H9 (cell line): ENCODE data around the gene ORMDL2. TPM values are rescaled to one million over a fixed set of nuclear protein-coding genes. Genes with fewer than 3 reads are reported as not detected.

Experiments used
- DNase-seq: peaks from one replicate; pipeline ENCODE4 v3.0.0-alpha.2; 2017
- H2AFZ ChIP-seq: one replicate; pipeline ENCODE4 v1.6.1; 2013; ENCODE audit warnings: mild to moderate bottlenecking, low read length, control low read depth, moderate library complexity
- H2AK5ac ChIP-seq: 2 replicates; pipeline ENCODE4 v1.6.1; 2013; ENCODE audit warnings: low read length, control low read depth, mixed read lengths; ENCODE audit not compliant: insufficient read length
- H2BK120ac ChIP-seq: one replicate; pipeline ENCODE4 v1.6.1; 2013; ENCODE audit warnings: low read depth, mild to moderate bottlenecking, low read length, control low read depth, inconsistent platforms; ENCODE audit not compliant: poor library complexity, severe bottlenecking
- H2BK12ac ChIP-seq: 2 replicates; pipeline ENCODE4 v1.6.1; 2013; ENCODE audit warnings: low read length, control low read depth, mixed read lengths, low read depth; ENCODE audit not compliant: insufficient read length
- H2BK15ac ChIP-seq: 2 replicates; pipeline ENCODE4 v1.6.1; 2013; ENCODE audit warnings: low read depth, low read length, control low read depth
- H2BK20ac ChIP-seq: one replicate; pipeline ENCODE4 v1.6.1; 2013; ENCODE audit warnings: low read depth, mild to moderate bottlenecking, low read length, control low read depth, inconsistent platforms; ENCODE audit not compliant: poor library complexity, severe bottlenecking
- H2BK5ac ChIP-seq: 2 replicates; pipeline ENCODE4 v1.6.1; 2013; ENCODE audit warnings: low read length, control low read depth, mixed read lengths; ENCODE audit not compliant: insufficient read length
- H3K14ac ChIP-seq: 2 replicates; pipeline ENCODE4 v1.6.1; 2013; ENCODE audit warnings: low read length, control low read depth; ENCODE audit not compliant: insufficient read depth
- H3K18ac ChIP-seq: 2 replicates; pipeline ENCODE4 v1.6.1; 2013; ENCODE audit warnings: low read depth, mild to moderate bottlenecking, mixed read lengths, low read length, control low read depth; ENCODE audit not compliant: insufficient read length
- H3K23ac ChIP-seq: 2 replicates; pipeline ENCODE4 v1.6.1; 2013; ENCODE audit warnings: low read length, control low read depth, mixed read lengths, low read depth; ENCODE audit not compliant: insufficient read length
- H3K23me2 ChIP-seq: 2 replicates; pipeline ENCODE4 v1.6.1; 2013; ENCODE audit warnings: low read depth, mild to moderate bottlenecking, mixed read lengths, low read length, control low read depth; ENCODE audit not compliant: insufficient read length, poor library complexity, severe bottlenecking
- H3K27ac ChIP-seq: 2 replicates; pipeline ENCODE4 v1.5.1; 2013; ENCODE audit warnings: low read length, control low read depth, mixed read lengths, low read depth; ENCODE audit not compliant: insufficient read length
- H3K27me3 ChIP-seq: 2 replicates; pipeline ENCODE4 v1.6.1; 2013; ENCODE audit warnings: low read length, control low read depth, inconsistent platforms; ENCODE audit not compliant: insufficient read depth
- H3K4ac ChIP-seq: 2 replicates; pipeline ENCODE4 v1.6.1; 2013; ENCODE audit warnings: low read depth, mild to moderate bottlenecking, control low read depth, inconsistent platforms, low read length, moderate library complexity
- H3K4me1 ChIP-seq: 2 replicates; pipeline ENCODE4 v1.6.1; 2013; ENCODE audit warnings: low read length, control low read depth, inconsistent platforms; ENCODE audit not compliant: insufficient read depth
- H3K4me2 ChIP-seq: 2 replicates; pipeline ENCODE4 v1.6.1; 2013; ENCODE audit warnings: low read length, control low read depth, mixed read lengths; ENCODE audit not compliant: insufficient read length, insufficient read depth
- H3K56ac ChIP-seq: 2 replicates; pipeline ENCODE4 v1.6.1; 2013; ENCODE audit warnings: low read depth, mild to moderate bottlenecking, mixed read lengths, low read length, control low read depth; ENCODE audit not compliant: insufficient read length
- H3K79me1 ChIP-seq: 2 replicates; pipeline ENCODE4 v1.6.1; 2013; ENCODE audit warnings: low read depth, mild to moderate bottlenecking, moderate library complexity, low read length, control low read depth, inconsistent platforms; ENCODE audit not compliant: insufficient read depth, poor library complexity, severe bottlenecking
- H3K79me2 ChIP-seq: 2 replicates; pipeline ENCODE4 v1.6.1; 2013; ENCODE audit warnings: low read length, control low read depth, inconsistent platforms; ENCODE audit not compliant: insufficient read depth
- H3K9ac ChIP-seq: 2 replicates; pipeline ENCODE4 v1.6.1; 2013; ENCODE audit warnings: low read length, control low read depth, mixed read lengths; ENCODE audit not compliant: insufficient read length; ENCODE audit errors: extremely low read depth
- H3K9me3 ChIP-seq: one replicate; pipeline ENCODE4 v1.6.1; 2013; ENCODE audit warnings: low read depth, low read length, inconsistent platforms; ENCODE audit not compliant: control insufficient read depth
- H3T11ph ChIP-seq: one replicate; pipeline ENCODE4 v1.6.1; 2013; ENCODE audit warnings: mild to moderate bottlenecking, low read length, control low read depth, inconsistent platforms
- H4K20me1 ChIP-seq: one replicate; pipeline ENCODE4 v1.6.1; 2013; ENCODE audit not compliant: control insufficient read depth, insufficient read length, insufficient read depth
- H4K5ac ChIP-seq: 2 replicates; pipeline ENCODE4 v1.6.1; 2013; ENCODE audit warnings: low read depth, mild to moderate bottlenecking, mixed read lengths, low read length, control low read depth; ENCODE audit not compliant: insufficient read length
- H4K8ac ChIP-seq: replicated peaks from 2 replicates; pipeline ENCODE4 v1.6.1; 2013; ENCODE audit warnings: low read length, control low read depth, mixed read lengths, low read depth; ENCODE audit not compliant: insufficient read length
- H4K91ac ChIP-seq: 2 replicates; pipeline ENCODE4 v1.6.1; 2013; ENCODE audit warnings: low read depth, mild to moderate bottlenecking, moderate library complexity, mixed read lengths, low read length, control low read depth; ENCODE audit not compliant: insufficient read length
- H3K27ac Mint-ChIP-seq, 3 experiments: 2 replicates in 2 of 3; 3 replicates in 1 of 3; pipeline ENCODE4 v1.8.0; 2020 to 2021; ENCODE audit warnings: mixed read lengths in 3 of 3, mild to moderate bottlenecking in 1 of 3, moderate library complexity in 1 of 3
- H3K27me3 Mint-ChIP-seq: 2 replicates; pipeline ENCODE4 v1.8.0; 2021; ENCODE audit warnings: low read depth, mild to moderate bottlenecking, moderate library complexity, mixed read lengths
- H3K36me3 Mint-ChIP-seq, 3 experiments: 2 replicates in 2 of 3; 3 replicates in 1 of 3; pipeline ENCODE4 v1.8.0; 2020 to 2021; ENCODE audit warnings: low read depth in 3 of 3, mixed read lengths in 3 of 3; ENCODE audit not compliant: insufficient read depth in 1 of 3
- H3K4me1 Mint-ChIP-seq, 2 experiments: 2 replicates each; pipeline ENCODE4 v1.8.0; 2020; ENCODE audit warnings: mixed read lengths in 2 of 2
- H3K4me3 Mint-ChIP-seq, 2 experiments: 2 replicates in 1 of 2; 3 replicates in 1 of 2; pipeline ENCODE4 v1.8.0; 2020 to 2021; ENCODE audit warnings: mild to moderate bottlenecking in 2 of 2, mixed read lengths in 2 of 2, moderate library complexity in 1 of 2
- H3K9me3 Mint-ChIP-seq, 2 experiments: 2 replicates in 1 of 2; 3 replicates in 1 of 2; pipeline ENCODE4 v1.8.0; 2020; ENCODE audit warnings: mild to moderate bottlenecking in 2 of 2, mixed read lengths in 2 of 2, moderate library complexity in 1 of 2
- CTCF ChIP-seq: fragments of 200-600 bp; sonication (generic); conservative IDR thresholded peaks from 3 replicates; pipeline ENCODE4 v1.8.0; 2021; ENCODE audit warnings: antibody characterized with exemption, mild to moderate bottlenecking
- WGBS: extraction: QIAGEN DNeasy Blood & Tissue Kit; methylation state at CpG from one replicate; pipeline ENCODE4 v1.1.7; 2013; ENCODE audit warnings: missing lambda C conversion rate, low lambda C conversion rate, mixed read lengths; ENCODE audit not compliant: insufficient read length; ENCODE audit errors: extremely low coverage; 5-methylcytosine and 5-hydroxymethylcytosine counted together
- total RNA-seq: library from RNA; stranded (reverse); gene quantifications from 2 replicates; pipeline ENCODE4 v1.2.1, GENCODE V29; 2021

Gene ORMDL2
- total RNA-seq, 1 experiment from 2014 or later, result 51.3 TPM

DNA sequence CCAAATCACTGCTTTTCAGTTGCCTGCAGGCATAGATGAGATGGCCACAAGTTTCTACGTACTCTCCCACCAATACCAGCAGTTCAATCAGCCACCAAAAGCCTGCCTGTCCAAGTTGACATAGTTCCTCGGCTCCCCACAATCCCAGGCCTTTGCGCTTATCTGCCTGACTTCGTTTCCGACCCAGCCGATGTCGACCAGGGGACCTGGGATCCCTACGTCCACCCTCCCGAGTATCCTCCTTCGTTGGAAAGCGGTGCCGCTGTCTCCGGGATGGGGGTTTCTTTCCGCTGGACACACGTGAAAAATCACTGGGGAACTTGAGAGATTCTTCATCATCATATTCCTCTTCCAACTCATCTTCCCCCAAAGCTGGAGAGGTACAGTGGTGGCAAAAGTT is 10.0 kb downstream of the ORMDL2 start:
- Histone ChIP-seq H3K27me3 (no peaks in the 10 kb centered on the region), H3K4me1 (no peaks in the 10 kb centered on the region), H3K9ac (no peak overlapping the region), H3T11ph (no peak overlapping the region), H3K56ac (no peak overlapping the region), H3K18ac (no peak overlapping the region), H3K4ac (no peak overlapping the region), H4K8ac (no peak overlapping the region), H4K5ac (no peak overlapping the region), H3K23me2 (peaks cover 12% of the 10 kb centered on the region), H2AK5ac (no peak overlapping the region), H3K4me2 (no peak overlapping the region), H2AFZ (no peak overlapping the region), H2BK20ac (no peak overlapping the region), H4K20me1 (no peaks in the 10 kb centered on the region), H2BK5ac (no peak overlapping the region), H4K91ac (no peak overlapping the region), H3K27ac (no peak overlapping the region), H3K79me2 (no peaks in the 10 kb centered on the region; the same call in 1 of the 2 replicates), H2BK15ac (no peak overlapping the region), H3K23ac (no peak overlapping the region), H3K79me1 (no peaks in the 10 kb centered on the region), H2BK12ac (no peak overlapping the region), H3K14ac (no peak overlapping the region), H3K9me3 (no peaks in the 10 kb centered on the region), H2BK120ac (no peak overlapping the region)
- H3K27me3 Mint-ChIP-seq, result no peaks in the 10 kb centered on the region
- H3K9me3 Mint-ChIP-seq, result no peaks in the 10 kb centered on the region; a peak in 1 of 5 replicates
- WGBS, result no CpG with 5 or more reads among the region's 15 CpGs
- peak overlapping the region; percentile 38 to 91 (median 46); a peak in 5 of 7 replicates for H3K27ac Mint-ChIP-seq
- TF ChIP-seq CTCF, result no peak
- H3K4me1 Mint-ChIP-seq, result peaks cover 38 to 44% of the 10 kb centered on the region in 2 experiments
- peaks cover 13 to 26% (median 22%) of the 10 kb centered on the region in 3 experiments; a peak in 6 of 7 replicates for H3K36me3 Mint-ChIP-seq
- peak overlapping the region; percentile 98 to 100 for H3K4me3 Mint-ChIP-seq
- no peak for DNase-seq
